T47D (cell line): ENCODE data around the gene CSRNP3.
"Not testable (repeated sequence)": the region's sequence is repeated elsewhere in the genome, so short reads cannot be mapped to it uniquely, and the experiment has no call there.

Experiments
- DNase-seq, 2 experiments: peaks; one replicate each; pipeline versions ENCODE4 v3.0.0 to v3.0.0-alpha.2; 2011 to 2012; ENCODE audit warnings: low read depth in 1 of 2, low spot score in 1 of 2
- JUND ChIP-seq: IDR thresholded peaks from 2 replicates; pipeline ENCODE4 v1.6.1; 2012; ENCODE audit warnings: low read depth
- in situ Hi-C: cut with HindIII; loops from 2 replicates; pipeline ENCODE4 v1.10.0; 2016; ENCODE audit warnings: low sequenced_read_pairs, low pct_unique_long_range_greater_than_20kb

The CSRNP3 gene

DNA sequence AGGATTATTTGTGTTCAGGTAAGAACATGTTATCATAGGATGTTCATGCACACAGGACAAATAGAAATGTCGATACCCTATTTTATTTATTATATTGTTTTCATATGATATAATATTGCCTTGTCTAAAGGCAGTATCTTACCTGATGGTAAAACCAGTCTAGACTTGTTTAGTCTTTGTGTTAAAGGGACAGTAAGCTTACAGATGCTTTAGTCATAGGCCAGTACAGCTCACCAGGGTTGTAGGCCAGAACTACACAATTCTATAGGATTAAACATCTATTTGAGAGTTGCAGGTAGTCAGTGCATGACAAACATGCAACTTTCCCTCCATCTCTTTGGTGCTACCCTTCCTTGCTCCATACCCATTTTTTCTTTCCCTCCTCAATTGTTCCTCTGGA lies 166.0 kb downstream of the CSRNP3 start:
- no peak for TF ChIP-seq JUND
- no peak for DNase-seq
- in situ Hi-C loops: no loop called here

DNA sequence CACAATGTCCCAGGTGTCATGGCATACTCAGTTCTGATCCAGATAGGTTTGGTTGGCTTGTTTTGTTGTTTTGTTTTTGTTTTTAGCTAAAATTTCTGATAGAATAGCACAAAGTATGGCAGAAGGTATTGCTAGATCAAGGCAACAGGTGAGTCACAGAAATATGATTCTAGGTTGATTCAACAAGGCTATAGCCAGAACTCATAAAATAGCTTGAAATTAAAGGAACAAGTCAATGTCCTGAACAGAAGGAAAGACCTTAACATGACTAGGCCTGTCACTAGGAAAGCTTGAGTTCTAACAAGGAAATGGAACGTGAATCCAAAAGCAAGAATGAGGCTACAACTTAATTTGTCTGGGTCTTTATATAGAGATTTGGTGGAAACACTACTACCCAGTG lies 167.5 kb downstream of the CSRNP3 start:
- DNase-seq: no peak
- TF ChIP-seq JUND: no peak
- in situ Hi-C loops: no loop called here

DNA sequence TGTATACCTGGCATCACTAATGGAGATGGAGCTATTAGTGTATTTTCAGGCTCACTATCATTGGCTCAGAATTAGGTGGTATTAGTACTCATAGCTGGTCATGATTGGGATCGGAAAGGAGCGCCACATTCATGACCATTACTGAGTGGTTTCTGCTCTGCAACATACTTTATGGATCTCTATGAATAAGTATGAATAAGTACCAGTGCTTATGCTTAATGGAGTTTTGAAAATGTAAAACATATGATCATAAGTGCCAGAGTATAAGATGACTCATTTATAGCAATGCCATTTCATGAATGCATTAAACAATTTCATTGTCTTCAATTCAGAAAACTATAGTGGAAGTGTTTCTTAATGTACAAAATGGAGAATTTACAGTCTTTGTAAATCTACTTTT lies 167.9 kb downstream of the CSRNP3 start:
- in situ Hi-C loops: no loop called here
- no peak for DNase-seq
- no peak for TF ChIP-seq JUND

- no peak for TF ChIP-seq JUND
- no peak for DNase-seq
- in situ Hi-C loops: no loop called here
Measured at GRCh38 chr2:165639504-165639903, 170.0 kb downstream of the CSRNP3 start.

- TF ChIP-seq JUND: no peak
- in situ Hi-C loops: no loop called here
- no peak for DNase-seq
Measured at GRCh38 chr2:165640247-165640929, 170.9 kb downstream of the CSRNP3 start.

GRCh38 chr2:165645930-165646831 lies 176.7 kb downstream of the CSRNP3 start:
- TF ChIP-seq JUND: no peak
- in situ Hi-C loops: no loop called here
- DNase-seq: no peak

DNA sequence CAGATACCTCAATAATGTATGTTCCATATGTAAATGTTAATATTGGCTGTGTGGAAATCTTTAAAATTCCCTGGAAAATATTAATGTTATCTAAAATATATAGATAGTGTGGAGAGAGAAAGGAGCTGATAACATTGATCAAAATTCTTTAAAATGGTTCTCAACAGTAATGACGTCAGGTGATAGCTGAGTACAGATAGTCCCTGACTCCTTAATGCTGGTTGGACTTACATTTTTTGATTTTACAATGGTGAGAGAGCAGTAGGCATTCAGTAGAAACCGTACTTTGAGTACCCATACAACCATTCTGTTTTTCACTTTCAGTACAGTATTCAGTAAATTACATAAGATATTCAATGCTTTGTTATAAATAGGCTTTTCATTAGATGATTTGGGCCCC lies 177.9 kb downstream of the CSRNP3 start:
- in situ Hi-C loops: no loop called here
- no peak for DNase-seq
- TF ChIP-seq JUND: no peak

DNA sequence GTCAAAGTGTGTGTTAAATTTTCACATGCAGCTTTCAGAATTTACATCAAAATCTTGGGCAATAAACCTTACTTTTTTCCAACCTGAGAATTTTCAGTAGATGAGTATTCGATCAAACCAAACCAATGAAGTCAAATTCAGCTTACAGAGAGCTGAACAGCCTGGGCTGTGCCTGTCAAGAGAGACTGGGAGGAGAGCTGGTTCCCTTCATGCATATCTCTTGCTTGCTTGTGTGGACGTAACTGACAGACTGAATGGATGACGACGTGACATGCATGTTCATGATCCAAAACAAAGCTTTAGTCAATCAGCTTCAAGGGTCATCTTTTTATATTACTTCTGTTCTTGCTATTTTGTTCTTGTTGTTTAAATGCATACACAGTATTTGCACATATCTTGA lies 179.3 kb downstream of the CSRNP3 start:
- in situ Hi-C loops: no loop called here
- no peak for TF ChIP-seq JUND
- no peak for DNase-seq

GRCh38 chr2:165651233-165651632 lies 181.7 kb downstream of the CSRNP3 start:
- in situ Hi-C loops: no loop called here
- no peak for DNase-seq
- TF ChIP-seq JUND: no peak

- in situ Hi-C loops: no loop called here
- DNase-seq: no peak
- TF ChIP-seq JUND: no peak
Measured at GRCh38 chr2:165655661-165656060, 186.2 kb downstream of the CSRNP3 start.

DNA sequence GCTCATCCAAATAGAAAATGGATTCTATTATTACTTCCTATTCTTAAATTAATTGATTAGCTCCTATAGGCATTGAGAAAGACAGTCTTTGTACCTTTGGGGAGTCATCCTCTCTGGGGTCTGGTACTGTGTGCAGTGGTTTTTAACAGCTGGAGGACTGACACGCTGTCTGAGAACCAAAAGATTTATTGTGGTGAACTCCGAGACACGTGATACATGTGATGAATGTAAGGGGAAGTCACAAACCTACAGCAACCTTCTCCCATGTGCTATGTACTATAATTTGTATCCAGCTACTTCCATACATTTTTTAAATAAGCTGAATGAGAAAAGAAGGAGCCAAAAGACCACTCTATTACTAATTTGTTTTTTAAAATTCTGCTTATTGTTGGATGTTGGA lies 190.9 kb downstream of the CSRNP3 start:
- in situ Hi-C loops: no loop called here
- DNase-seq: no peak
- no peak for TF ChIP-seq JUND

GRCh38 chr2:165662720-165663119 lies 193.2 kb downstream of the CSRNP3 start:
- in situ Hi-C loops: no loop called here
- no peak for DNase-seq

GRCh38 chr2:165665614-165666013 lies 196.1 kb downstream of the CSRNP3 start:
- in situ Hi-C loops: no loop called here
- no peak for DNase-seq
- no peak for TF ChIP-seq JUND

More at GRCh38 chr2:165662720-165663119, 193.2 kb downstream of the CSRNP3 start:
- TF ChIP-seq JUND: no peak

GRCh38 chr2:165666073-165666472 lies 196.6 kb downstream of the CSRNP3 start:
- DNase-seq, in situ Hi-C loops: not testable (repeated sequence)
